GM19239 (cell line): ENCODE data around the gene PAX7.
"Not testable (repeated sequence)": the region's sequence is repeated elsewhere in the genome, so short reads cannot be mapped to it uniquely, and the experiment has no call there.

ENCODE experiments used
- DNase-seq: peaks from one replicate; pipeline ENCODE4 v3.0.0; 2011; ENCODE audit warnings: low spot score; ENCODE audit not compliant: insufficient read length
- FAIRE-seq: peaks from 2 replicates; lab custom pipeline; 2011; peaks lifted over from hg19 to GRCh38; lab: Jason Lieb, UNC

PAX7 gene

DNA sequence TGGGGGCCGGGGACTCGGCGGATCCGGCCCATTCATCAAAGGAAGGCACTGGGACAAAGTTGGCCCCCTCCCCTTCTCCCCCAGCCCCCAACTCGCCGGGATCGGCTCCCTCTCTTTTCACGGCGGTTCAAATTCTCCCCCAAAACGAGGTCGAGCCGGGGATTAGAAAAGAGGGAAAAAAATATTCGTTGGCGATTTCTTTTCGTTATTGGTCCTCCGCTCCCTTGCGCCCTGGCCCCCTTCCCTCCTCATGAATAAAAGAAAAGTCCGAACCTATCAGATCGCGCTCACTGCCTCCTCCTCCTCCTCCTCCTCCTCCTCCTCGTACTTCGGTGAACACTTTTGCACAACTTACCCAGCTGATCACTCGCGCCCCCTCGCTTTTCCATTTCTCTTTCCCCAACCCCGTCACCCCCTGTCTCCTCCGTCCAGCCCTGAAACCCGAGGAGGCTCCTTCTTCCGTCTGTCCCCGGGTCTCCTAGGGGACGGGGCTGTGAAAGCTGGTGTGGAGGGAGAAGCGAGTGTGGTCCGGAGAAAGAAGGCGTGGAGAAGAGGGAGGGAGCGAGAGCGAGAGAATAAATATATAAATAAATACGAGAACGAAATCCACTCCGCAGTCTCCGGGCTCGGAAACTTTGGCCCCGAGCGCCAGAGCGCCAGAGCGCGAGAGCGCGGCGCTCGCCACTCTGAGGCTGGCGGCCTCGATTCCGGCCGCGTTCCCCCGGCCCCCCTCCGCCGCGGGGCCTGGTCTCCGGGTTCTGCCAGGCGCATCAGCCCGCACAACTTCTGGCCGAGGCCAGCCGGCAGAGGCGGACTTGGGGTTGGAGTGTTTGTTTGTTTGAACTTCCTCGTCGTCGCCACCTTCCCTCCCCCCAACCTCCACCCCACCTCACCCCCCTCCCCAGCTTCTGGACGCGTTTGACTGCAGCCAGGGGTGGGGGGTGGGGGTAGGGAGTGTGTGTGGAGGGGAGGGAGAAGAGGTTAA lies at the start of gene PAX7:
Gene PAX7 (plus strand): TSS at position 336 of the 985 bp plus-strand sequence. CDS start 758 bp downstream, outside the sequence.
- no peak for FAIRE-seq

GRCh38 chr1:18581420-18581880 lies 49.2 kb upstream of the PAX7 start:
- peak; percentile 62 for DNase-seq
- FAIRE-seq, result no peak

More for the DNA sequence above, at the start of gene PAX7:
- DNase-seq, result no peak

GRCh38 chr1:18582890-18583289 lies 47.8 kb upstream of the PAX7 start:
- FAIRE-seq (no peak), DNase-seq (no peak)

DNA sequence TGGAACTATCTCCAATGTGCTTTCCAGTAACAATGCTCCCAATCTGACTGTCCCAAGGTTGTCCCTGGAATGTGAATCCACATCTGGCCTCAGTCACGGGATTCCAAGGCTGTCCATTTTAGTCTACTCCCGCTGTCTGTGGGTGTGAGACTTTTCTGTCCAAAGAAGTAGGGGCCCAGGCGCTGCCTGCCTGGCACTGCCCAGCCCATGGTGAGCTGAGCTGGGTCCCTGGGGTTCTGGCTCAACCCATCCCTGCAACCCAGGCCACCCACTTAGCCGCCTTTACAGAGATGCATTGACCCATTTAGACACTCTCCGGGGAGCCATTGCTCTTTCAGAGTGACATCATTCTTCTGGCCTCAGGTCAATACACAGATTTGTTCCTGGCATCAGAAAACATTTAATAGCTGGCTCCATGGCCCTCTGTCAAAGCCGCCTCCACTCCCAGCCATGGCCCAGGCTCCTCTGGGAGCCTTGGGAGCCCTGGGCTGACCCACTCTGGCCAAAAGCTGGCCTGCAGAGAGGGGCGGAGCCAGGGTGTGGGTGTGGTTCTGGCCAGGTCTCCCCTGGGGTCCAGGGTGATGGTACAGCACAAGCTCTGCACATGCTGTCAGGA lies 47.2 kb upstream of the PAX7 start:
- no peak for DNase-seq

DNA sequence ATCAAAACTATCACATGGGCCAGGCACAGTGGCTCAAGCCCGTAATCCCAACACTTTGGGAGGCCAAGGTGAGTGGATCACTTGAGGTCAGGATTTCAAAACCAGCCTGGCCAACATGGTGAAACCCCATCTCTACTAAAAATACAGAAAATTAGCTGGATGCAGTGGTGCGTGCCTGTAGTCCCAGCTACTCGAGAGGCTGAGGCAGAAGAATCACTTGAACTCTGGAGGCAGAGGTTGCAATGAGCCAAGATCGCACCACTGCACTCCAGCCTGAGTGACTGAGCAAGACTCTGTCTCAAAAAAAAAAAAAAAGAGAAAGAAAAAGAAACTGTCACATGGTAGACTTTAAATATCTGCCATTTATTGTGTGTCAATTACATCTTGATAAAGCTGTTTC lies 44.6 kb upstream of the PAX7 start:
- DNase-seq, FAIRE-seq: not testable (repeated sequence)

More for the DNA sequence above, 47.2 kb upstream of the PAX7 start:
- FAIRE-seq, result no peak

DNA sequence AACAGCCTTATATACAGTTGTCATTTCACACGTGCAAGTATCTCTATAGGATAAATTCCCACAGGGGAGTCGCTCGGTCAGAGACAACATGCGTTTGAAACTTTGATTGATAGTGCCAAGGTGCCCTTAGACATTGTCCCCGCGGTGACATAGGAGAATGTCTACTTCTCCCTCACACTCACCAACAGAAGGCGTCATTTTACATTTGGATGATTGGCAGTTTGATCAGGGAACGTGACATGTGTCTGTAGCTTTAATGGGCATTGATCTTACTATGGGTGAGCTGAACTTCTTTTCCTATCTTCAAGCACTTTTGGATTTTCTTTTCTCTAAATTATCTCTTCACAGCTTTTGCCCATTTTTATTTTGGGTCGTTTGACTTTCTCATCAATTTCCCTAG lies 42.6 kb upstream of the PAX7 start:
- FAIRE-seq, result no peak
- DNase-seq, result no peak

DNA sequence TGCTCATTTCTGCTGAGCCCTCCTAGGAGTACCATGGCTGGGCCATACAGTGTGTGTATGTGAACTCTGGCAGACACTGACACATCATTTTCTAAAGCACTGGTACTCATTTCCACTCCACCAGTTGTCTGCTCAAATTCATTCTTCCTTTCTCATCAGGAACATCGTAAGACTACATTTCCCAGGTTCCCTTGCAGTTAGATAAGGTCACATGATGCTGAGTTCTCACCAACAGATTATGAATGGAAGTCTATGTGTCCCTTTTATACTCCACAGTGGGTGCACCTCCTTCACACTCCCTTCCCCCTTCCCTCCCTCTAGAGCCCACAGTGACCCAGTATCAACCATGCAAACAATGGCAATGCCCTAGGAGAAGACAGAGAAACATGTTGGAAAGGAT lies 38.3 kb upstream of the PAX7 start:
- no peak for DNase-seq

GRCh38 chr1:18597160-18598042 lies 33.2 kb upstream of the PAX7 start:
- DNase-seq (peak; percentile 35), FAIRE-seq (no peak)

More for the DNA sequence above, 38.3 kb upstream of the PAX7 start:
- FAIRE-seq, result no peak

DNA sequence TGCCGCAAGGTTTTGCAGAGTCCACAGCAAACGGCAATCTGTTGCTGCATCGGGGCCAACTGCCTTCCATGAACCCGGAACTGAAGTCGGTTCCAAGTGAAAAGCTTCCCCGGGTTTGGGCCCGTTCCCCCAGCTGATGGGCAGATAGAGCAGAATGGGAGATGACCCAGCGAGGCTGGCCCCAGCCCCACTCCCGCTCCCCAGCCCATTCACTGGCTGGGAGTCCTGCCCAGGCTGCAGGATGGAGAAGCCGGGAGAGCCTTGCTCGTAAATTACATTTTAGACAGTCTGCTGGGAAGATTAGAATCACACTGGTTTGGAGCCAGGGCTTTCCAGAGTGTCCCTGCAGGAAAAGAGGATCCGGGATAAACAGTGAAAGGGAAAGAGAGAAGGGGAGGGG lies 31.6 kb upstream of the PAX7 start:
- FAIRE-seq, result no peak
- DNase-seq, result no peak

DNA sequence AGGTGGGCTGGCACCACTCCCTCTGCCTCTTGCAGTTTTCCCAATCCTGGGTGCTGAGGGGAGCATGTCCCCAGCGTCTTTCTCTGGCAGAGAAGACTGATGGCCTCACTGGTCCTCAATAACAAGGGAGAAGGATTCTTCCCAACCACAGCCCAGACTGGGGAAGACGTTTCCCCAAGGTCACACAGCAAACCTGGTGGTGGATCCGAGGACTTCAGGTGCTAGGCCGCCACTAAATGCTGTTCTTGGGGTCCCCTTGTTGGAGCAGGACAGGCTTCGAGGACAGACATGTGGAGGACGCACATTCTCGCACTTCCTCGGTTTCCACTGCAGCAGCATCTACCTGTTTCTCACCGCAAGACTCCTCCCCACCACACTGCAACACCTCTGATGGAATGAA lies 30.9 kb upstream of the PAX7 start:
- no peak for DNase-seq
- FAIRE-seq, result no peak

DNA sequence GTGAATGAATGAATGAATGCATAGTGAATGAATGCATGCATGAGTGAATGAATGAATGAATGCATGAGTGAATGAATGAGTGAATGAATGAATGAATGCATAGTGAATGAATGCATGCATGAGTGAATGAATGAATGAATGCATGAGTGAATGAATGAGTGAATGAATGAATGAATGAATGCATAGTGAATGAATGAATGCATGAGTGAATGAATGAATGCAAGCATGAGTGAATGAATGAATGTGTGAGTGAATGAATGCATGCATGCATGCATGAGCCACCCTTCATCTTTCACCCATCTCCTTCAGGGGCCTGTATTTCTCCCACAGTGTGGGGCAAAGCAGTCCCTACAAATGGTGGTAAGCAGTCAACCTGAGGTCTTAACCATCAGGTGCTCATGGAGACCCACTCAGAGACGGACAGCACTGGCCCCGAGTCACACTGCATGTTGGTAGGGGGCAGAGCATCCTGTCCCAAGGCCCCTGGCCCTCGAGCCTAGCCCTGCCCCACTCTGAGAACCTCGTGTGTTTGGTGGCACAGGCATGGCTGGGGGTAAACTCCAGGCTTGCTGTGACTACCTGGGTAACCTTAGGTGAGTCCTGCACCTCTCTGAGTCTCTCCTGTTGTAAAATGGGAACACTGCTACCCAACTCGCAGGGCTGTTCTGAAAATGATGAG lies 28.0 kb upstream of the PAX7 start:
- FAIRE-seq (no peak), DNase-seq (no peak)

- FAIRE-seq, result no peak
- no peak for DNase-seq
Observed at GRCh38 chr1:18603212-18603852, 27.3 kb upstream of the PAX7 start.

GRCh38 chr1:18606443-18607288 lies 24.0 kb upstream of the PAX7 start:
- no peak for FAIRE-seq
- no peak for DNase-seq

DNA sequence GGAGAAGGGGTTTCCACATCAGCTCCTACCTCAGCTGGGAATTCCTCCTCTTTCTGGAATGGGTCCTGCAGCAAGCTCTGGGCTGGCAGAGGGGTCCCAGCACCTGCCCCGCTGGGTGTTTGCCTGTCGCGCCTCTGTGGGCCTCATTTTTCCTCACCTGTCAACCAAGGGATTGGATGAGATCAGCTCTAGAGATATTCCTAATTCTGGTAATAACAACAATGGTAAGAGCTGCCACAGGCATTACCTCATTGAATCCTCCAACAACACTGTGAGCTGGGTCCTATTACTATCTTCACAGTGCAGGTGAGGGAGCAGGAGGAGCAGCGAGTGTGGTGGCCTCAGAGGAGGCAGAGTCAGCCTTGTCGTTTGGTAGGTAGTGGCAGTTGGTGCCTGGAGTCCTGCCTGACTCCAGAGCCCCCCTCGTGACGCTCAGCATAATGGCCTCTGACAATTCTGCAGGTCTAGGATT lies 23.3 kb upstream of the PAX7 start:
- FAIRE-seq, result no peak
- DNase-seq, result no peak

- FAIRE-seq, result no peak
- no peak for DNase-seq
Observed at GRCh38 chr1:18608534-18608933, 22.1 kb upstream of the PAX7 start.

DNA sequence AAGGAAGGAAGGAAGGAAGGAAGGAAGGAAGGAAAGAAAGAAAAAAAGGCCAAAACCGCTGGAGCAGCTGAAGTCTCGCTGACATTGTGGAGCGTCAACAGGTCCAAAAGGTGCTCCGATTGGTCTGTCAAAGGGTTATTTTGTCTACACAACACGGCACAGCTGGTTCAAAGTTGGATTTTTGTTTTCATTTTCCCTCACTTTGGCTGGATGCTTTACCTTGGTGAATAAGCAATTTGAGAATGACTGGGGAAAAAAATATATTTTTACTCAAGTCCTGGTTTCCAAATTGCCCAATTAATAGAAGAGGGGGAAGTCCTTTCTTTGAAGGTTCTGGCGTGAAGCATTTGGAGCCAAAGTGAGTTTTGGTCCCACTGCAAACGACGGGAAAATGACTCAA lies 19.3 kb upstream of the PAX7 start:
- FAIRE-seq (no peak), DNase-seq (no peak)

- DNase-seq (no peak), FAIRE-seq (no peak)
Observed at GRCh38 chr1:18612073-18612472, 18.6 kb upstream of the PAX7 start.

GRCh38 chr1:18614069-18614735 lies 16.4 kb upstream of the PAX7 start:
- FAIRE-seq (no peak), DNase-seq (no peak)
